Endodermal cell (in vitro differentiated cells): ENCODE measurements around the gene AFF3. TPM values are rescaled to one million over a fixed set of nuclear protein-coding genes. Genes with fewer than 3 reads are reported as not detected.

ENCODE experiments used
- DNase-seq: peaks from one replicate; pipeline ENCODE4 v3.0.0-alpha.2; 2017
- H3K27ac ChIP-seq: 2 replicates; pipeline ENCODE4 v1.5.1; 2013; ENCODE audit warnings: mild to moderate bottlenecking, low read depth, low read length, moderate library complexity
- H3K27me3 ChIP-seq: 2 replicates; pipeline ENCODE4 v1.6.1; 2013; ENCODE audit warnings: mild to moderate bottlenecking, low read length, moderate library complexity; ENCODE audit not compliant: insufficient read depth, control insufficient read depth, poor library complexity, severe bottlenecking
- H3K36me3 ChIP-seq: 2 replicates; pipeline ENCODE4 v1.7.0; 2013; ENCODE audit warnings: mild to moderate bottlenecking, low read length, moderate library complexity; ENCODE audit not compliant: control insufficient read depth, insufficient read depth
- H3K4me1 ChIP-seq: one replicate; pipeline ENCODE4 v1.7.0; 2013; ENCODE audit warnings: low read length; ENCODE audit not compliant: control insufficient read depth, insufficient read depth
- H3K4me3 ChIP-seq: 2 replicates; pipeline ENCODE4 v1.5.1; 2013; ENCODE audit warnings: mild to moderate bottlenecking, low read length, moderate library complexity
- H3K9ac ChIP-seq: 2 replicates; pipeline ENCODE4 v1.6.1; 2013; ENCODE audit warnings: mild to moderate bottlenecking, low read length, moderate library complexity; ENCODE audit not compliant: poor library complexity, severe bottlenecking; ENCODE audit errors: extremely low read depth
- H3K9me3 ChIP-seq: 2 replicates; pipeline ENCODE4 v1.6.1; 2013; ENCODE audit warnings: mild to moderate bottlenecking, low read length, moderate library complexity; ENCODE audit not compliant: control insufficient read depth
- H3K27ac Mint-ChIP-seq: 2 replicates; pipeline ENCODE4 v1.8.0; 2020; ENCODE audit warnings: mixed read lengths
- H3K27me3 Mint-ChIP-seq: 2 replicates; pipeline ENCODE4 v1.8.0; 2021; ENCODE audit warnings: mild to moderate bottlenecking, mixed read lengths; ENCODE audit not compliant: insufficient read depth
- H3K36me3 Mint-ChIP-seq: 2 replicates; pipeline ENCODE4 v1.8.0; 2020; ENCODE audit warnings: low read depth, mixed read lengths
- H3K4me1 Mint-ChIP-seq: 2 replicates; pipeline ENCODE4 v1.8.0; 2020; ENCODE audit warnings: mixed read lengths
- H3K4me3 Mint-ChIP-seq: 2 replicates; pipeline ENCODE4 v1.8.0; 2020; ENCODE audit warnings: mild to moderate bottlenecking, moderate library complexity, mixed read lengths
- H3K9me3 Mint-ChIP-seq: 2 replicates; pipeline ENCODE4 v1.8.0; 2020; ENCODE audit warnings: mild to moderate bottlenecking, mixed read lengths
- CTCF ChIP-seq: fragments of 200-600 bp; sonication (generic); conservative IDR thresholded peaks from 2 replicates; pipeline ENCODE4 v1.5.0; 2021; ENCODE audit warnings: antibody characterized with exemption, mild to moderate bottlenecking
- WGBS, 2 experiments: methylation state at CpG; one replicate each; pipeline versions ENCODE4 v1.1.5 to v1.1.7; 2013; ENCODE audit warnings: missing lambda C conversion rate in 2 of 2, mixed read lengths in 1 of 2; ENCODE audit not compliant: insufficient coverage in 1 of 2, insufficient read length in 1 of 2; 5-methylcytosine and 5-hydroxymethylcytosine counted together
- total RNA-seq, 2 donors: library from RNA; stranded (reverse); fragmentation: NEBNext Ultra II Directional in 1 of 2; extraction: Animal tissue kit (Norgen Biotek cat#: 25700) in 1 of 2; gene quantifications; 2 replicates in 1 of 2; 3 replicates in 1 of 2; pipeline ENCODE4 v1.2.1, GENCODE V29; 2021

Gene AFF3
- total RNA-seq, 2 donors from 2014 or later, result 0.62 to 0.73 TPM

- Histone ChIP-seq H3K27me3 (peaks cover 9% of the 10 kb centered on the region), H3K4me3 (no peak overlapping the region), H3K9ac (no peak overlapping the region), H3K9me3 (no peaks in the 10 kb centered on the region), H3K36me3 (no peaks in the 10 kb centered on the region), H3K4me1 (no peaks in the 10 kb centered on the region), H3K27ac (no peak overlapping the region)
- Mint-ChIP-seq H3K27me3 (no peaks in the 10 kb centered on the region), H3K4me3 (no peak overlapping the region), H3K9me3 (no peaks in the 10 kb centered on the region), H3K36me3 (no peaks in the 10 kb centered on the region), H3K4me1 (no peaks in the 10 kb centered on the region), H3K27ac (no peak overlapping the region)
- WGBS, 2 experiments, result 91 to 95% methylated on average over 7 of the region's 7 CpGs
- DNase-seq, result no peak
- TF ChIP-seq CTCF, result no peak
These were observed 464.6 kb downstream of the AFF3 start for GRCh38 chr2:99677814-99678213.

GRCh38 chr2:99675130-99675661, 467.2 kb downstream of the AFF3 start:
- no peaks in the 10 kb centered on the region for H3K27me3 Mint-ChIP-seq
- peaks cover 9% of the 10 kb centered on the region for H3K27me3 ChIP-seq
- TF ChIP-seq CTCF, result no peak
- 92 to 96% methylated on average over 7 to 12 of the region's 12 CpGs for WGBS, 2 experiments
- no peaks in the 10 kb centered on the region for H3K9me3 Mint-ChIP-seq
- no peaks in the 10 kb centered on the region for H3K36me3 ChIP-seq
- peak overlapping the region; percentile 29 for H3K27ac ChIP-seq
- H3K9me3 ChIP-seq, result no peaks in the 10 kb centered on the region
- no peaks in the 10 kb centered on the region for H3K4me1 Mint-ChIP-seq
- no peak overlapping the region for H3K9ac ChIP-seq
- H3K36me3 Mint-ChIP-seq, result no peaks in the 10 kb centered on the region
- no peak overlapping the region for H3K4me3 Mint-ChIP-seq
- H3K27ac Mint-ChIP-seq, result no peak overlapping the region
- no peak overlapping the region for H3K4me3 ChIP-seq
- H3K4me1 ChIP-seq, result no peaks in the 10 kb centered on the region
- DNase-seq, result no peak

GRCh38 chr2:99674090-99674489, 468.3 kb downstream of the AFF3 start:
- Mint-ChIP-seq H3K36me3 (no peaks in the 10 kb centered on the region), H3K27me3 (no peaks in the 10 kb centered on the region), H3K9me3 (peaks cover 3% of the 10 kb centered on the region), H3K27ac (no peak overlapping the region), H3K4me3 (no peak overlapping the region), H3K4me1 (no peaks in the 10 kb centered on the region)
- Histone ChIP-seq H3K27ac (peak overlapping the region; percentile 41), H3K4me1 (no peaks in the 10 kb centered on the region), H3K9ac (no peak overlapping the region), H3K4me3 (no peak overlapping the region), H3K27me3 (no peaks in the 10 kb centered on the region), H3K9me3 (peaks cover 1% of the 10 kb centered on the region), H3K36me3 (no peaks in the 10 kb centered on the region)
- TF ChIP-seq CTCF, result no peak
- no peak for DNase-seq
- WGBS, 2 experiments, result 82 to 94% methylated on average over 6 to 8 of the region's 8 CpGs
